H4 (cell line): ENCODE results near the gene NGEF. TPM values are rescaled to one million over a fixed set of nuclear protein-coding genes. Genes with fewer than 3 reads are reported as not detected.

Source experiments
- DNase-seq: peaks from one replicate; pipeline ENCODE4 v3.0.0-alpha.2; 2015; ENCODE audit warnings: low spot score
- total RNA-seq: library from RNA; depleted of rRNA; stranded (reverse); fragments of >200 nt; shearing (Covaris generic); gene quantifications from 2 replicates; pipeline ENCODE4 v1.2.3, GENCODE V29; 2014

The NGEF gene
- total RNA-seq, 1 experiment from 2014 or later = 3.3 TPM

GRCh38 chr2:233044974-233045605, 32.0 kb upstream of the NGEF start:
- no peak for DNase-seq

- DNase-seq = no peak
These were observed 29.5 kb upstream of the NGEF start for GRCh38 chr2:233042549-233042948.

GRCh38 chr2:233041722-233042323, 28.8 kb upstream of the NGEF start:
- no peak for DNase-seq

- no peak for DNase-seq
These were observed 27.5 kb upstream of the NGEF start for GRCh38 chr2:233040571-233040970.

- no peak for DNase-seq
These were observed 26.9 kb upstream of the NGEF start for GRCh38 chr2:233039846-233040530.

GRCh38 chr2:233039212-233039845, 26.3 kb upstream of the NGEF start:
- no peak for DNase-seq

GRCh38 chr2:233037078-233037477, 24.0 kb upstream of the NGEF start:
- DNase-seq = peak; percentile 70

- no peak for DNase-seq
These were observed 23.2 kb upstream of the NGEF start for GRCh38 chr2:233036162-233036838.

GRCh38 chr2:233035426-233036161, 22.5 kb upstream of the NGEF start:
- no peak for DNase-seq

- no peak for DNase-seq
These were observed 21.2 kb upstream of the NGEF start for GRCh38 chr2:233034091-233034882.

- DNase-seq = no peak
These were observed 20.6 kb upstream of the NGEF start for GRCh38 chr2:233033672-233034071.

- DNase-seq = no peak
These were observed 19.7 kb upstream of the NGEF start, which contains the start of gene NEU2 for GRCh38 chr2:233032551-233033320. Gene NEU2 (plus strand): TSS chr2:233032672. CDS start chr2:233032672, 0 bp downstream.

- no peak for DNase-seq
These were observed 18.8 kb upstream of the NGEF start for GRCh38 chr2:233031556-233032500.

- DNase-seq = no peak
These were observed 16.3 kb upstream of the NGEF start for GRCh38 chr2:233029321-233029720.

GRCh38 chr2:233026198-233026813, 13.2 kb upstream of the NGEF start:
- peak; percentile 29 for DNase-seq

GRCh38 chr2:233025706-233026105, 12.7 kb upstream of the NGEF start:
- no peak for DNase-seq

GRCh38 chr2:233023761-233024410, 10.8 kb upstream of the NGEF start:
- no peak for DNase-seq
